HG03060 (cell line): ENCODE measurements around the gene CD151.
A peak's percentile ranks its signal among the peaks of the same experiment; 100 is the strongest.

ENCODE experiments used
- ATAC-seq: cut with Tn5 transposase; IDR thresholded peaks from one replicate; pipeline ENCODE4 v1.9.1; 2021; ENCODE audit warnings: low read depth, moderate number of reproducible peaks; ENCODE audit not compliant: unreplicated experiment

CD151 gene

GRCh38 chr11:841981-842369, 9.2 kb downstream of the CD151 start:
- no peak for ATAC-seq

- ATAC-seq = peak; percentile 30
These were observed 9.7 kb downstream of the CD151 start, which contains the start of the genes POLR2L and TSPAN4 for GRCh38 chr11:842370-843002. TSS of gene POLR2L (minus strand) at chr11:842529. CDS start at chr11:842508, 21 bp downstream. TSS of gene TSPAN4 (plus strand) at chr11:842852. CDS start at chr11:850305, 7,453 bp downstream.

- ATAC-seq = no peak
These were observed 10.5 kb downstream of the CD151 start for GRCh38 chr11:843086-843734.

- no peak for ATAC-seq
These were observed 11.3 kb downstream of the CD151 start for GRCh38 chr11:843818-844692.

GRCh38 chr11:844693-845644, 12.2 kb downstream of the CD151 start:
- ATAC-seq = no peak

GRCh38 chr11:845872-846495, 13.2 kb downstream of the CD151 start:
- ATAC-seq = no peak

- ATAC-seq = no peak
These were observed 13.8 kb downstream of the CD151 start for GRCh38 chr11:846496-847098.

- no peak for ATAC-seq
These were observed 15.1 kb downstream of the CD151 start for GRCh38 chr11:847876-848275.

GRCh38 chr11:848380-848931, 15.7 kb downstream of the CD151 start:
- ATAC-seq = no peak

GRCh38 chr11:849104-849824, 16.5 kb downstream of the CD151 start:
- no peak for ATAC-seq

GRCh38 chr11:849951-850774, 17.4 kb downstream of the CD151 start:
- ATAC-seq = no peak

- no peak for ATAC-seq
These were observed 18.3 kb downstream of the CD151 start for GRCh38 chr11:850775-851763.

- ATAC-seq = no peak
These were observed 20.0 kb downstream of the CD151 start for GRCh38 chr11:852762-853161.

GRCh38 chr11:853682-854448, 21.1 kb downstream of the CD151 start:
- no peak for ATAC-seq

GRCh38 chr11:854601-855329, 22.0 kb downstream of the CD151 start:
- ATAC-seq = no peak
